HFFc6 (cell line): Measurements from ENCODE around the gene SIL1. TPM values are rescaled to one million over a fixed set of nuclear protein-coding genes. Genes with fewer than 3 reads are reported as not detected.

Experiments used
- DNase-seq: peaks from one replicate; pipeline ENCODE4 v3.0.0-alpha.2; 2018
- H3K27ac Mint-ChIP-seq: 2 replicates; pipeline ENCODE4 v1.8.0; 2020; ENCODE audit warnings: mild to moderate bottlenecking, mixed read lengths
- H3K27me3 Mint-ChIP-seq: 2 replicates; pipeline ENCODE4 v1.8.0; 2021; ENCODE audit warnings: mild to moderate bottlenecking, moderate library complexity, mixed read lengths; ENCODE audit not compliant: insufficient read depth
- H3K36me3 Mint-ChIP-seq: 2 replicates; pipeline ENCODE4 v1.8.0; 2021; ENCODE audit warnings: low read depth, mixed read lengths
- H3K4me1 Mint-ChIP-seq: 2 replicates; pipeline ENCODE4 v1.8.0; 2020; ENCODE audit warnings: low read depth, mixed read lengths
- H3K4me3 Mint-ChIP-seq: 2 replicates; pipeline ENCODE4 v1.8.0; 2020; ENCODE audit warnings: mild to moderate bottlenecking, moderate library complexity, mixed read lengths
- H3K9me3 Mint-ChIP-seq: 2 replicates; pipeline ENCODE4 v1.8.0; 2020; ENCODE audit warnings: mild to moderate bottlenecking, mixed read lengths
- total RNA-seq, 6 experiments: library from RNA; stranded (reverse); fragmentation: NEBNext Ultra II Directional; extraction: Animal tissue kit (Norgen Biotek cat#: 25700); gene quantifications; 2 replicates in 1 of 6; 3 replicates in 5 of 6; pipeline ENCODE4 v1.2.3, GENCODE V29; 2021
- TF ChIP-seq, protein P1 (sequence below): fragments of 200-600 bp; sonication (generic); IDR thresholded peaks from 2 replicates; pipeline ENCODE4 v1.5.0; 2021; ENCODE audit warnings: antibody characterized with exemption, mild to moderate bottlenecking

The SIL1 gene
- total RNA-seq, 6 experiments from 2014 or later: 64.7 to 84.7 (median 78.7) TPM

DNA sequence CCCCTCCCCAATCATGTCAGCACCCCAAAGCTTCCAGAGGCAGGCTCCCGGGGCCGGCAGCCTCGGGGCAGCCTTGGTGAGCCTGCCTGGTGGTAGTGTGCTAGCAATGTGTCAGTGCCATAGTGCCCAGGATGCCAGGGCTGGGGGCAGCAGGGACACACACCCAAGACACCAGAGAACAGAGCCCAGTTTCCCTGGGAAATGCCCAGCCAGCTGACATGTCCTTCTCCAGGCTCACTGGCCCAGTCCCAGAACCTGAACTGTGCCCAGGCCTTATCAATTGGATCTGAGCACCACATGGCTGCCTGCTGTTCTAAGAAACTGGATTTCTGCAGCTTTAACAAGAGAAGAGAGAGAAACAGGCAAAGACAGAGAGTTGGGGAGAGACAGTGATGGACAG, 248.2 kb downstream of the SIL1 start:
- Mint-ChIP-seq H3K27ac (no peak overlapping the region), H3K4me1 (0 out of 2 replicates have a peak, but pooled peaks cover 5% of the 10 kb centered on the region), H3K27me3 (peaks cover 3% of the 10 kb centered on the region), H3K36me3 (no peaks in the 10 kb centered on the region), H3K9me3 (no peaks in the 10 kb centered on the region), H3K4me3 (no peak overlapping the region)
- no peak for DNase-seq
- TF ChIP-seq, protein P1, sequence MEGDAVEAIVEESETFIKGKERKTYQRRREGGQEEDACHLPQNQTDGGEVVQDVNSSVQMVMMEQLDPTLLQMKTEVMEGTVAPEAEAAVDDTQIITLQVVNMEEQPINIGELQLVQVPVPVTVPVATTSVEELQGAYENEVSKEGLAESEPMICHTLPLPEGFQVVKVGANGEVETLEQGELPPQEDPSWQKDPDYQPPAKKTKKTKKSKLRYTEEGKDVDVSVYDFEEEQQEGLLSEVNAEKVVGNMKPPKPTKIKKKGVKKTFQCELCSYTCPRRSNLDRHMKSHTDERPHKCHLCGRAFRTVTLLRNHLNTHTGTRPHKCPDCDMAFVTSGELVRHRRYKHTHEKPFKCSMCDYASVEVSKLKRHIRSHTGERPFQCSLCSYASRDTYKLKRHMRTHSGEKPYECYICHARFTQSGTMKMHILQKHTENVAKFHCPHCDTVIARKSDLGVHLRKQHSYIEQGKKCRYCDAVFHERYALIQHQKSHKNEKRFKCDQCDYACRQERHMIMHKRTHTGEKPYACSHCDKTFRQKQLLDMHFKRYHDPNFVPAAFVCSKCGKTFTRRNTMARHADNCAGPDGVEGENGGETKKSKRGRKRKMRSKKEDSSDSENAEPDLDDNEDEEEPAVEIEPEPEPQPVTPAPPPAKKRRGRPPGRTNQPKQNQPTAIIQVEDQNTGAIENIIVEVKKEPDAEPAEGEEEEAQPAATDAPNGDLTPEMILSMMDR: no peak

DNA sequence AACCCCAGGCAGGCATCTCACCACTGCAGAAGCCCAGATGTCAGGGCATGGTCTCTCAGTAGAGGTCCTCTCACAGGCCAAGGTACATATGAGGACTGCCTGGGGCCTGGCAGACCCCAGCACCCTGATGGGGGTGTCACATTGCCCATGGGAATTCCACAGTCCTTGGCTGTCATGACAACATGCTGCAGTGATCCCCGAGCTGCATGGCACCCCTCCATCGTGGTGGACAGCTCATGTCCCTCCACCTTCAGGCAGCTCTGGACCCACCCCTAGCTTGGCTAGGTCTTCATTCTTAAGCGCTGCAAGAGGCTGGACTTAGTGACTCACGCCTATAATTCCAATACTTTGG, 249.0 kb downstream of the SIL1 start:
- DNase-seq: no peak
- Mint-ChIP-seq H3K36me3 (no peaks in the 10 kb centered on the region), H3K27me3 (peaks cover 4% of the 10 kb centered on the region), H3K9me3 (no peaks in the 10 kb centered on the region), H3K27ac (no peak overlapping the region), H3K4me3 (no peak overlapping the region), H3K4me1 (0 out of 2 replicates have a peak, but pooled peaks cover 5% of the 10 kb centered on the region)
- TF ChIP-seq, protein P1: no peak

DNA sequence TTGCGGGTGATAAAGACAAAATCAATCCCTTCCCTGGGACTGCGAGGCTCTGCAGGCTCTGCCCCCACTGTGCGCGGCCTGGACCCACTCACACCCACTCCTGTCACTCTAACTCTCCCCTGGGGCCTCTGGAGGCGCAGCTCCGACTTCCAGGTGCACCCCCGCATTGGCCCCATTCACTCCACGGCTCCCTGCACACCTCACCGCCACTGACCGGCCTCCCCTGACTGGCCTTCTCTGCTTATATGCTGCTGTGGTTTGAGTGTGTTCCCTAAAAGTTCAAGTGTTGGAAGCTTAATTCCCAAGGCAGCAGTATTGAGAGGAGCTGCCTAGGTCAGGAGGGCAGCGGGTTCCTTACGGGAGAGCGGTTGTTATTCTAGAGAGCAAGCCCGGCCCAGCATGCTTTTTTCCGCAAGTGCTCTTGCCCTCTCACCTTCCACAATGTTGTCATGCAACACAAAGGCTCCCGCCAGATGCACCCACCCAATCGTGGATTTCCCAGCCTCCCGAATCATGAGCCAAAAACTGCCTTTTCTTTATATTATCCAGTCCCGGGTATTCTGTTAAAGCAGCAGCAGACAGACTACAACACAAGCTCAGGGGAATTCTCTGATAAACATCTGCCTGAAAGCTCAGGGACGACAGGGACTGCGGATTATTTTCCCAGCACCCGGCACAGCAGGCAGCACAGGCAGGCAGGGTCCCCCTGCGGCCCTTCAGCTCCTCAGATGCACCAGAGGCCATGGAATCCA, 249.5 kb downstream of the SIL1 start:
- TF ChIP-seq, protein P1: no peak

DNA sequence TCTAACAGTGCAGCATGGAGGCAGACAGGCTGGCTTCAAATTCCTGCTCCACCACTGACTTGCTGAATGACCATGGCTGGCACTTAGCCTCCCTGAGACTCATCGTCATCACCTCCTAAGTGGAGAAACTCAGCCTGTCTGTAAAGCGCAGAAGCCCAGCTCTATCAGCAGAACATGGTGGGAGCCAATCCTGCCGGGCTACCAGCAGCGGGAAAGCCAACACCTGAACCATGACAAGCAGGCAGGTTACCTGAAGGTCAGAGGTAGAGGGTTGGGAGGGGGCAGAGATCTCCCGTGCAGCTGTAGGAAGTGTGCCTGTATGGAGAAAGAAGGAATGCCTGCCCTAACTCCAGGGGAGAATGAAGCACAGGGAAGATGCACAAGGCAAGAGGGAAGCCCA, 250.4 kb downstream of the SIL1 start:
- TF ChIP-seq, protein P1: no peak
- Mint-ChIP-seq H3K9me3 (no peaks in the 10 kb centered on the region), H3K27me3 (peaks cover 6% of the 10 kb centered on the region), H3K4me3 (no peak overlapping the region), H3K27ac (no peak overlapping the region), H3K36me3 (no peaks in the 10 kb centered on the region), H3K4me1 (0 out of 2 replicates have a peak, but pooled peaks cover 5% of the 10 kb centered on the region)
- no peak for DNase-seq

More for the DNA sequence above, 249.5 kb downstream of the SIL1 start:
- H3K27me3 Mint-ChIP-seq: peaks cover 6% of the 10 kb centered on the region
- H3K4me1 Mint-ChIP-seq: 0 out of 2 replicates have a peak, but pooled peaks cover 5% of the 10 kb centered on the region
- no peaks in the 10 kb centered on the region for H3K36me3 Mint-ChIP-seq
- H3K27ac Mint-ChIP-seq: no peak overlapping the region
- H3K9me3 Mint-ChIP-seq: no peaks in the 10 kb centered on the region
- H3K4me3 Mint-ChIP-seq: no peak overlapping the region
- no peak for DNase-seq

DNA sequence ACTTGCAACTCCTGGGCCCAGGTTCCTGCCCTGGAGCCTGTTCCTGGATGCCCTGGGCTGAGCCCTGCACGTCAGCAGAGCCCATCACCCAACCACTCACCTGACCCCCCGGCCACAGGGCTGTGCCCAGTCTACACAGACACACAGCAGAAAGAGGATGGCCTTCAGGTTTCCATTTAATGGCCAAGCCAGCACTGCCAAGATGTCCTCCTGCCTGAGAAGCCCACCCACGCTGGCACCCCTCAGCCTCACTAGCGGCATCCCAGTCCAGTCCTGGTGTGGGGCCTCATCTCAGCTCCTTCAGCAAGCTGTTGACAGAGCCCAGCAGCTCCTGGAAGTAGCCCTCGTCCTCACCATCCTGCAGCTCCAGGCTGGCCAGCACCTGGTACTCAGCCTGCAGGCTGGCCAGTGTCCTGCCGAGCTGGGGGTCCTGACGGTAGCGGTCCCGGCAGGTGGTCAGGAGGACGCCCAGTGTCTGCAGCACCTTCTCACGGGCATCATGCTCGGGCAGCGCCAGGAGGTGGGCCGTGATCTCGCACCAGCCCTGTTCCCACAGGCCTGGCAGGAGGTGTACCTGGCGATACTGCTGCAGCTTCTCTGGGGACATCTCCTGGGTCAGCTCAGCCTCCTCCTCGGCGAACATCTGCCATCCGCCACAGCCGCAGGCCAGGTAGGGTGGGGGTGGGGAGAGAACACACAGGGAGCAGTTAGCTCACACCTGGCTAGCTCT, 251.2 kb downstream of the SIL1 start:
- no peak overlapping the region for H3K27ac Mint-ChIP-seq
- no peaks in the 10 kb centered on the region for H3K36me3 Mint-ChIP-seq
- TF ChIP-seq, protein P1: no peak
- peaks cover 4% of the 10 kb centered on the region for H3K27me3 Mint-ChIP-seq
- H3K4me3 Mint-ChIP-seq: no peak overlapping the region
- DNase-seq: no peak
- no peaks in the 10 kb centered on the region for H3K9me3 Mint-ChIP-seq
- 0 out of 2 replicates have a peak, but pooled peaks cover 5% of the 10 kb centered on the region for H3K4me1 Mint-ChIP-seq
